Left lobe of liver (tissue), 2 donors: Measurements from ENCODE around the gene OTOP3. TPM values are rescaled to one million over a fixed set of nuclear protein-coding genes. Genes with fewer than 3 reads are reported as not detected.

Experiments
- ATAC-seq: fragments of 200-7000 bp; cut with Tn5 transposase; one replicate; pipeline ENCODE4 v1.9.1; 2020; ENCODE audit warnings: mild to moderate bottlenecking, moderate library complexity
- DNase-seq: peaks from one replicate; pipeline ENCODE4 v3.0.0-alpha.2; 2020; ENCODE audit warnings: low spot score
- total RNA-seq: library from RNA; stranded (reverse); gene quantifications from one replicate; pipeline ENCODE4 v1.2.1, GENCODE V29; 2021
- donor health status: DM: no; HTN: no; CAD: no; lungs with moderate emphysema.
- donor health status: DM: no; HTN: yes; CAD: no.

Gene OTOP3
- total RNA-seq, 1 donor from 2014 or later = not detected

DNA sequence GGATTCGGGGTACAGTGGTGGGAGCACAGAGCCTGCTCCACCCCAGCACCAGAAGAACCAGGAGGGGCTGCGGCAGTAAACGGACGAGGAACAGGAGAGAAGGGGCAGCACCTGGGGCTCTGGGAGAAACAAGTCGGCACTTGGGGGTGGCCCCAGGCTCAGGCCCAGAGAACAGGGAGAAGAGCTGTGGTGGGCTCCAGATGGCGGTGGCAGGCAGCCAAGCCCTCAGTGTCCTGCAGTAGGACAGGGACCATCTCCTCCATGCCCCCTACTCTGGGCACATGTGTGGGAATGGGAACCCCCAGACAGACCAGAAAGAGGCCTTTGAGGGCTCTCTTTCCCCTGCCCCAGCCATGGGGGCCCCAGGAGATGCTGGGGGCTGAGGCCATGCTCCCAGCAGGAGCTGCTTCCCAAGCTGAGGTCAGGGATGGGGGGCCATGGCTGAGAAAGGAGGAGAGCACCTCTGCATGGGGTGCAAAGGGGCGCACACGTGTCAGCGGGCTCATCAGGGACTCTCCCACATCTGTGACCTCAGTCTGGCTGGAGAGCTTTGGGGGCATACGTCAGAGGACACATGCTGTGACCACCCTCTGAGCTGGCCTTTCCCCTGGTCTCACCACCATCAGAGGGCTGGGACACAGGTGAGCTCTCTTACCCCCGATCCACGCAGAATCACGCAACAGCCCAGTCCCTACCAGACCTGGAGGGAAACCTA is 19.4 kb upstream of the OTOP3 start:
- ATAC-seq = no peak
- DNase-seq = no peak

DNA sequence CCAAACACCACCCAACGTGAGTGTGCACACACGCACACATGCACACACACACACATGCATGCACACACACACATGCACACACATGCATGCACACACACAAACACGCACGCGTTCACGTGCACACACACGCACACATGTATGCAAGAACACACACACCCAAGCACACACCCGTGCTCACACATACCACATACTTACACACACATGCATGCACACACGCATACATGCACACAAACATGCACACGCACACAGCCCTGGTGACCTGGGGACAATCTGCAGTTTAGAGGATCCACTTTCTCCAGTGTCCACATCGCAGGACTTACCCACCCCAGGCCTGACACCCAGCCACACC is 18.9 kb upstream of the OTOP3 start:
- no peak for ATAC-seq

DNA sequence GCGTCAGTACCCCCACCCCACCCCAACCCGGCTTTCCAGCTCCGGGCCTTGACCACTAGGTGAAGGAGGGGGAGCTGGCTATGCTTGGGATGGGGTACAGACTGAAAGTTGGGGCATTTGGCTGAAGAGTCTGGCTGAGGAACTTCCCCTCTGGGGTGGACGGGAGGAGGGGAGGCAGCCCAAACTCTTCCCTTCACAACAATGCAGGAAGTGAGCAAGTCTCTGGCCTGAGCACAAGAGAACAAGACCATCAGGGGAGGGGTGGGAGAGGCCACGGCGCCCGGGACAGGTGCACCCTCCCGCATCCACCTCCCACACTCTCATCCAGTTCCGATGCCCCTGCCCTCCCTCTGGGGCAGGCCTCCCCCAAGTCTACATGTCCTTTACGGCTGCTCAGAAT is 18.3 kb upstream of the OTOP3 start:
- DNase-seq (no peak), ATAC-seq (peak; percentile 23)

More for the DNA sequence above, 18.9 kb upstream of the OTOP3 start:
- DNase-seq = no peak

DNA sequence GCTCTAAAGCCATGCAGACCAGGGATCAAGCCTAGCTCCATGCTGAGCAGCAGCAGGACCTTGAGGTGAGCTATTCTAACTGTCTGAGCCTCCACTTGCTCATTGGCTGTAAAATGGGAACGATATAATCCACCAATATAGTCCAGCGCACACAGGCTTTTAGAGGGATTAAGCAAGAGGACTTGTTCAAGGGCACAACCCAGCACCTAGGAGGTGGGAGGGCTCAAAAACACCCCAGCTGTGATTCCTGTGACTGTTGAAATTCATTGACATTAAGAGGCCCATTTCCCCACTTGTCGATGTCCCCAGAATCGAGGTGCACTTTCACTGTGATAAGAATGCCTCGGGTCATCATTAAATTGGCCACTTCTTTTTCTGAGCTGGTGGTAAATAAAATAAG is 16.8 kb upstream of the OTOP3 start:
- DNase-seq = no peak
- ATAC-seq = no peak

DNA sequence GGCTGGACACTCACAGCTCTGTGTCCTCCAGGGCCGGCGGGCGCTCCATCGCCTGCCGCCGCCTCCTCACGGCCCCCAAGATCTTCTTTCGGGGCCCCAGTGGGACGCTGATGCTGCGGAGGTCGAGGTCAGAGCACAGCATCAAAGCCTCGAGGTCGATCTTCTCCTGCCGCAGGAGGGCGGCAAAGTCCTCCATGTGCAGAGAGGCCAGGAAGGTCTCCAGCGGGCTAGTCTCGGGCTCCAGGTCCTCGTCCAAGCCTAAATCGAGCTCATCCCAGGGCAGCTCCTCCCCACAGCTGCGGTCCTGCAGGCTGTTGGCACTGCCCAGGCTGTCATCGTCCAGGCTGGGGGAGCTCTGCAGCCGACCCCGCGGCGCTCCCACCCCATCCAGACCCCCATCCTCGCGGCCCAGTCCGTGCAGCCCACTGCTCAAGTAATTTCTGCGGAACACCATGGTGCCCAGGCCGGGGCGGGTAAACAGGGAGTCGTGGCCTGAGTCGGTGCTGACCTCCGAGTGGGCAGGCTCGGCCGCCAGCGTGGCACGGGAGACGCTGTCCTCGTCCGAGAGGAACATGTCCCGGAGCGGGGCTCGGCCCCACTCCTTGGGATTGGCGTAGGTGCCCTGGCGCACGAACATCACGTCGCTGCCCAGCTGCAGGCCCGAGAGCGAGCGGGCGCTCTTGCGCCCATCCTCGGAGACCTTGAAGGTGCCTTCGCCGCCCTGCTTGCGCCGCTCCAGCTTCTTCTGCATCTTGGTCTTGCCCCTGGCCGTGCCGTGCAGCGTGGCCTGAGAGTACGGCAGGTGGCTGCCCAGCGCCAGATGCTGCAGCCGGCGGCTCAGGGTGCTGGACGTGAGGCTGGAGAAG is 16.0 kb upstream of the OTOP3 start:
- ATAC-seq (peak; percentile 39), DNase-seq (no peak)

DNA sequence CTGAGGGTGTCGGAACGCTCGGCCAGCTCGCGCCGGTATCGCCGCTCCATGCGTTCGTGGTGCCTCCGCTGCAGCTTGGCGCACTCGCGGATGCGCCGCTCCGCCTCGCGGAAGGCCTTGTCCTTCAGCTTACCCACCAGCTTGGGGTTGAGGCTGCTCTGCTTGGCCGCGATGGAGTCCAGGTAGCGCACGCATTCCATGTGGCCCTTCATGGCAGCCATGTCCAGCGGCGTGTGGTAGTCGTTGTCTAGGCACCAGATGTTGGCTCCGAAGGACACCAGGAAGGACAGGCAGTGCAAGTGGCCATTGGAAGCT is 15.4 kb upstream of the OTOP3 start:
- DNase-seq (no peak), ATAC-seq (no peak)

DNA sequence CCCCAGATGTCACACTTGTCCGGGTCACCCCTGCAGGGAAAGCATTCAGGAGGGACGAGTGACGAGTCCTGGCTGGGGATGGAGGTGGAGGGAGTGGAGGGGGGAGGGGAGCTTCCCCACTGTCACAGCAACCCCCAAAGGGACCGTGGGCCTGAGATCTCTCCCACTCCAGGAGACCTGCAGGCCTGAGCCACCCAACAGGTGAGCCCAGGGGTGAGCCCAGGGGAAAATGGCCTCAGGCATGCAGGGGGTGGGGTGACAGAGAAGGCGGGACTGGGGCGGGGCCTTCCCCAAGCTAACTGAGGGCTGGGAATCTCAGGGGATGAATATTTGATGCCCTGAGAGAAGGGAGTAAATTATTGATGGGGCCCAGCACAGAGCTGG is 15.1 kb upstream of the OTOP3 start:
- ATAC-seq = no peak

DNA sequence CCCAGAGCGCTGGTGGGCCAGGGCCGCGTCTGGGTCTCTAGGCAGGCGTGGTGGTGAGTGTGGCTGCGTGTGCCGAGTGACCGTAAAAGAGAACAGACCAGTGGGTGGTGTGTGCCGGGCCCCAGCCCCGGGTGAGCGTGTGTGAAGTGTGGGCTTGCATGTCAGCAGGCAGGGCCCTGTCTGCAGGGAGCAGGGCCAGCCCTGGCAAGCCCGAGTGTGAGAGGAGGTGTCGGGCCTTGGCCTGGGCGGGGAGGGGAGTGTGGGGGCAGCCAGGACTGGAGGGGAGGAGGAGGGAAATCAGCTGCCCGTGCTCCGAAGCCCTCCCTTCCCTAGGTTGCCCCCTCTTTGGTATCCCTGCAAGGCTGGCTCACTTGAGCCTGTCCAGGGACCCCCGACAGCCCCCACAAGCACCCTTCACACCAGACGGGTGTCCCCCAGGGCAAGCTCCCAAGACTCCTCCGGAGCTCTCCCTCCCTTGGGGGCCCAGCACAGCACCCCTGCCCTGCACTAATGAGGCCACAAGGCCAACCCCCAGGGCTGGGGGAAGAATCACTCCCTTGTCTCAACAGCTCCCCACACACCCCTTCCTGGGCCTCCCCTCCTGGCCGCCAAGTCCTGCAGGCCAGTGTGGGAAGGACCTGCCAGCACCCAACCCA is 14.5 kb upstream of the OTOP3 start:
- ATAC-seq = no peak
- DNase-seq = no peak

More for the DNA sequence above, 15.1 kb upstream of the OTOP3 start:
- no peak for DNase-seq

DNA sequence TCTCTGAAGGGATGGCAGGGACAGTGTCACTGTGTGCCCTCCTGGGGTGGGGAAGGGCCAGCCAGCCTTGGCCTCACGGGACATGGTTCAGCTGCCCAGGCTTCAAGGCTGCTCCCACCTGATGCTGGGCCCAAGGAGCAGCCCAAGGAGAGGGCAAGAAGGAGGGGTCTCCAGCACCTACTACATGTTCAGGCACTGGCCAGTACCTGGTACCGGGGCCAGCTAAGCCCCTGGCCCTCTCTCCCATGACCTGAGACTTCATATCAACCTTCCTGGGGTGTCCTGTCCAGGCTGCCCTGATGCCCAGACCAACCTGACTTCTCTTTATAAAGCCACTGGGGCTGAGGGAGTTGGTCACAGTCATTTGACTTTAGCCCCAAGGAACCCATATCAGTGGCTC is 13.9 kb upstream of the OTOP3 start:
- ATAC-seq (no peak), DNase-seq (no peak)

DNA sequence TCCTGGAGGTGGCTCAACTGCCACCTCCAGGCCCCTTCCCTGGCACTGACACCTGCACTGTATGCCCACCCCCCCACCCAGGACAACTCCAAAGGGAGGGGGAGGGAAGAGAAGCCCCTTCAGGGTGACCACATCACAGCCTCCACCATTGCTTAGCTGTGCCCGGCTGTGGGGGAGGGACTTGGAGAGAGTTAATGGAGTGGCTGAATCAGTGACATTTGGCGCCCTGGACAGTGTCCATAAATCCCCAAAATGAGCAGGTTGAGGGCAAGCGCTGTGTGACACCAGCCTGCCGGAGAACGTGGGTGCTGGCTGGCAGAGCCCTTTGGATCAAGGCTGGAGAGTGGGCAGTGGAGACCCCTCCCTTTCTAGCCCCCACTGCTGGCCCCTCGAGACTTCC is 13.5 kb upstream of the OTOP3 start:
- ATAC-seq (no peak), DNase-seq (no peak)

DNA sequence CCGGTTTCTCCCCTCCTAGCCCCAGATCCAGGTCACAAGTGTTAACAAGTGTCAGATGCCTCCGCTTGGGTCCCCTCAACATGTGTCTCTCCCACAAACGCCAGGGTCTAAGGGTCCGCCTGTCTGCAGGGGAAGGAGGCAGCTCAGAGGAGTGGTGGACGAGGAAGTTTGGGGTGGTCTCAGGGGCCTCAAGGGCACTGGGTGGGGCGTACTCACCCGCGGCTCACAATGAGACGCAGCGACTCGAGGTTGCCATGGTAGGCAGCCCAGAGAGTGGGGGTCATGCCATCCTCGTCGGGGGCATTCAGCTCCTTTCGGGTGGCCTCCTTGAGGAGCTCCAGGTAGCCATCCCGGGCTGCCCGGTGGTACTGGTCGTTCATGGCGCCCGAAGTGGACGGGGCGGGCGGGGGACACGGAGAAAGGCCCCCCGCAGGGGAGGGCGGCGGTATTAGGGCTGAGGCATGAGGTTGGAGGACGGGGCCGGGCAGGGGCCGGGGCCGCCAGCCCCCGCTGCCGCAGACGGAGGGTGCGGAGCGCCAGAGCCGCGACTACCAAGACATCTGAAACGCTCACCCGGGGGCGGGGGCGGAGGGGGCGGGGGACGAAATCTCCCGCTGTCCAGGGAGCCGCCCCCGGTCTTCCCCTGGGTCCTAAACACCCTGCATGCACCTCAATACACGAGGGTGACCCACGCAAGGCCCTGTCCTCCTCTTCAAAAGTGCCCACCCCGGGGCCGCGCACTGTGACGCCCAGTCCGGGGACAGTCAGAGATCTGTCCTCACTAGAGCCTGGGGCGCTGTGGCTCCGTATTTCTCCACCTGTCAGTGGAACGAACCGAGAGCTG is 12.8 kb upstream of the OTOP3 start, which contains the start of gene USH1G:
Gene USH1G, minus strand, starts transcription at position 562 of the 844 bp plus-strand sequence. Its CDS starts 182 bp downstream, at position 380.
- peak; percentile 25 for ATAC-seq
- no peak for DNase-seq

DNA sequence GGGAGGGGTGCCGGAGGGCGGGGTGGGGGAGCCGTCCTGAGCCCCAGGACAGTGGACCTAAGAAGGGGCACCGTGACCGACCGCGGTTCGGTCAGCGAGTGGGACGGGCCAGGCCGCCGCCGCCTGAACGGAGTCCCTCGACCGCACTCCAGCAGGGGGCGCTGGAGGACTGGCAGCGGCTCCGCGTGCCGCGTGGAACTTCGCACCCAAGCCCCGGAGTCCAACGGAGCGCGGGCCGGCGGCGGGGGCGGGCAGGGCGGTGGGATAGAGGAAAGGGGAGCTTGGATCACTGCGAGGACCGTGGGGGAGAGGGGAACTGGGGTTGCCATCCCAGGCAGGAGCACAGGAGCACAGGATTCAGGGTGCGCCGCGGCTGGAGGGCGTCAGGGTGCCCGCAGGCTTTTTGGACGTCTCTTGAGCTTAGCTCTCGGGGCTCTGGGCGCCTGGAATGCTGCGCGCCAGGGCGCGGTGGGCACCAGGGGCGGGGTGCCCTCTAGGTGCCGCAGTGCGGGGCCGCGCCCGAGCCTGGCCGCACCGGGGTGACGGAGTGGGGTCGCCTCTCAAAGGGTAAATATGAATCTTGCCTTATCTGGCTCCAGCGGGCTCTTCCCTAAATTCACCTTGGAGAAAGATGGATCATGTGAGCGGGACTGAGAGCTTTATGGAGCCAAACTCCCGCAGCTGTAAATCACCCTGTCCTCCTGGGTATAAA is 12.0 kb upstream of the OTOP3 start:
- ATAC-seq (peak; percentile 87), DNase-seq (peak; percentile 73)

DNA sequence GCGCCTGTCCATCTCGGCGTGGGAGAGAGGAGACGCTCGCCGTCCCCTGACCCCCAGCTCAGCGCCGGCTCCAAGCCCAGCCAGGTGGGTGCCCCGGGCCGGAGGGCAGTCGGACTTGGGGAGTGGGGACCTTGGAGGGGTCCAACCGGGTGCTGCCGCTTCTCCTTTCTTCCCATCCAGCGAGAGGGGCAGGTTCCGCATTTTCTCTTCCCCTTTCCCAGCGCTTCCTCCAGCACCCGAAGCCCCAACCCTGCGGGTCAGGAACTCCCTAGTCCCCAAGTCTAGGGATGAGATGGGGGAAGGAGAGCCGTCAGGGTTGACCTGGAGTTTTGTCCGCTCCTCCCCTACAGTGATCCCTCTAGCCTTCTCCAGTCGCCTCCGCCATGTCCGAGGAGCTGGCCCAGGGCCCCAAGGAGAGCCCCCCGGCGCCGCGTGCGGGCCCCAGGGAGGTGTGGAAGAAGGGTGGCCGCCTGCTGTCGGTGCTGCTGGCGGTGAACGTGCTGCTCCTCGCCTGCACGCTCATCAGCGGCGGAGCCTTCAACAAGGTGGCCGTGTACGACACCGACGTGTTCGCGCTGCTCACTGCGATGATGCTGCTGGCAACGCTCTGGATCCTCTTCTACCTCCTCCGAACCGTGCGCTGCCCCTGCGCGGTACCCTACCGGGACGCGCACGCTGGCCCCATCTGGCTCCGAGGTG is 11.3 kb upstream of the OTOP3 start, which contains the start of gene OTOP2:
Gene OTOP2, plus strand, starts transcription at position 24 of the 699 bp plus-strand sequence. Its CDS starts 360 bp downstream, at position 384.
- DNase-seq = no peak
- peak; percentile 15 for ATAC-seq

DNA sequence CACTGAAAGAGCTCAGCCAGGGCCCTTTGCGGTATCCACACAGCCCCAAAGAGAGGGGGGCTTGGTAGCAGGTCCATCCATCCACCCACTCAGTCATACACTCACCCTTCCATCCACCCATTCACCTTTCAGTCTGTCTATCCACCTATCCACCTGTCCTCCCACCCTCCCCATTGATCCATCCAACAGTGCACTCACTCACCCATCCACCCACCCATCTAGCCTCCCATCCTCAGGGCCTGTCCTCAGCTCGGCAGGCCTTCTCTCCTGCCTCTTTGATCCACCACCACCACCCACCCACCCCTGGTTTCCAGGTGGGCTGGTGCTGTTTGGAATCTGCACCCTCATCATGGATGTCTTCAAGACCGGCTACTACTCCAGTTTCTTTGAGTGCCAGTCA is 10.5 kb upstream of the OTOP3 start:
- no peak for ATAC-seq
- DNase-seq = no peak

DNA sequence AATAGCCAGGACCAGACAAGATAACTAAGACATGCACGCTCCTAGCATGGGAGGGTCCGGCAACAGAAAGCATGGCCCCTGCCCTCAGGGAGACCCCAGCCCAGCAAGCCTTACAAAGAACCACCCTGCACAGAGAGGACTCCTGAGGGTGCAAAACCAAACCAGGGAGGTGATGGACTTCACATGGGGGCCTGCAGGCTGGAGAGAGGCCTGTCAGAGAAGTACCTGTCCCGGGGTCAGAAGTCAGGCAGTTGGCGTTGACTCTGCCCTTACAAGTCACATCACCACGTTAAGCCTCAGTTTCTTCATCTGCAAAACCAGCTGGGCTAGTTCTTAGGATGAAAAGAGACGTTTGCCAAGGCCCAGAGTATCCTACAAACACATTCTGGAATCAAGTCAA is 6.9 kb upstream of the OTOP3 start:
- DNase-seq (no peak), ATAC-seq (no peak)

DNA sequence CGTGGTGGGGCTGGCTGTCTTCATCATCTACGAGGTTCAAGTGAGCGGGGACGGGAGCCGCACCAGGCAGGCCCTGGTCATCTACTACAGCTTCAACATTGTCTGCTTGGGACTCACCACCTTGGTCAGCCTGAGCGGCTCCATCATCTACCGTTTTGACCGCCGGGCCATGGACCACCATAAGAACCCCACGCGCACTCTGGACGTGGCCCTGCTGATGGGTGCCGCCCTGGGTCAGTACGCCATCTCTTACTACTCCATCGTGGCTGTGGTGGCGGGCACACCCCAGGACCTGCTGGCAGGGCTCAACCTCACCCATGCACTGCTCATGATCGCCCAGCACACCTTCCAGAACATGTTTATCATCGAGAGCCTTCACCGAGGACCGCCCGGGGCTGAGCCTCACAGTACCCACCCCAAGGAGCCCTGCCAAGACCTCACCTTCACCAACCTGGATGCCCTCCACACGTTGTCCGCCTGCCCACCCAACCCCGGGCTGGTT is 5.1 kb upstream of the OTOP3 start:
- ATAC-seq (no peak), DNase-seq (no peak)

DNA sequence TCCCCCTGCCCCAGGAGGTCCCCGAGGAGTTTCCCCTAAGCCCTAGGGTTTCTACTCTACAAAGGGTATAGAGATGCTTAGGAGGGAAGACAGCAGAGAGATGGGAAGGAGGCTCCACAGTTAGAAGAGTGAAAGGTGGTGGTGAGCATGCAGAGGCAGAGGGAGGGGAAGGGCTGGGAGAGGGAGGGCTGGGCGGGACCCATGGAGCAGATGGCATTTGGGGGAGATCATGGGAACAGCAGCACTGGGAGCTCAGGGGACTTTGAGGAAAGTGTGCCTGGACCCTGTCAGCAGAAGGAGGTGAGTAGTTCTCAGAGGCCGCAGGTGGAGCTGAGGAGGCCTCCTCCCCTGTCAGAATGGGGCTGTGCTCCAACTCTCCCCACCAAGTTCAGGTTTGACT is 650 bp upstream of the OTOP3 start:
- ATAC-seq = no peak
- DNase-seq = no peak

DNA sequence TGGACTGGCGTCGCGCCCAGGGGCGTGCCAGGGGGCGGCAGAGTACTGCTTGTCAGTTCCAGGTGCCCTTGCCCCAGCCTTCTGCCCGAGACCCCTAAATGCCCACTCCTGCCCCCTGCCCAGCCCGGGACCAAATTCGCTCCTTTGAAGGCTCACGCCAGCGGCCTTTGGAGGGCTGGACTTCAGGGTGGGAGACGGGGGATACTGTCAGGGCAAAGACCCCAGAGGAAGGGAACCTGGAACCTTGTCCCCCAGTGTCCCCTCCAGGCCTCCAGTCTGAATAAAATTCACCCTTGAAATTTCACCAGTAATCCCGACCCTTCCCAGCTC is 737 bp downstream of the OTOP3 start:
- no peak for DNase-seq
- no peak for ATAC-seq
